Psoas muscle (tissue), 8 donors: Measurements from ENCODE around the gene C3orf20. TPM values are rescaled to one million over a fixed set of nuclear protein-coding genes. Genes with fewer than 3 reads are reported as not detected.
A peak's percentile ranks its signal among the peaks of the same experiment; 100 is the strongest.

Source experiments
- ATAC-seq, 4 donors: fragments of 200-7000 bp; cut with Tn5 transposase; one replicate each; pipeline ENCODE4 v1.9.1; 2020; ENCODE audit warnings: moderate library complexity in 3 of 4, mild to moderate bottlenecking in 2 of 4
- DNase-seq, 2 donors: peaks; one replicate each; pipeline ENCODE4 v3.0.0-alpha.2; 2020
- H3K27ac ChIP-seq: fragments of 200-600 bp; one replicate; pipeline ENCODE4 v1.8.0; 2022
- H3K27me3 ChIP-seq, 3 donors: fragments of 200-600 bp in 1 of 3; one replicate each; pipeline versions ENCODE4 v1.6.1 to v1.8.0; 2013 to 2022; ENCODE audit warnings: low read length in 2 of 3, mild to moderate bottlenecking in 2 of 3, moderate library complexity in 1 of 3; ENCODE audit not compliant: insufficient read depth in 3 of 3
- H3K36me3 ChIP-seq, 2 donors: fragments of 200-600 bp in 1 of 2; one replicate each; pipeline versions ENCODE4 v1.6.1 to v1.8.0; 2013 to 2022; ENCODE audit warnings: low read depth in 1 of 2, mild to moderate bottlenecking in 1 of 2, moderate library complexity in 1 of 2; ENCODE audit not compliant: insufficient read depth in 1 of 2
- H3K4me1 ChIP-seq: fragments of 200-600 bp; one replicate; pipeline ENCODE4 v1.8.0; 2022
- H3K4me3 ChIP-seq: fragments of 200-600 bp; one replicate; pipeline ENCODE4 v1.8.0; 2022; ENCODE audit warnings: mild to moderate bottlenecking
- H3K9me3 ChIP-seq: fragments of 200-600 bp; one replicate; pipeline ENCODE4 v1.8.0; 2022
- WGBS, 3 donors: extraction: QIAGEN DNeasy Blood & Tissue Kit; methylation state at CpG; one replicate each; pipeline versions ENCODE4 v1.1.6 to v1.1.7; 2013; 5-methylcytosine and 5-hydroxymethylcytosine counted together
- intact Hi-C, 2 donors: fragments of 100-400 bp; cut with DNase I; formaldehyde crosslinking; loops; one replicate each; pipeline versions ENCODE4 v1.11.0 to v1.14.2; 2022
- polyA plus RNA-seq, 3 donors: library from polyadenylated mRNA; stranded (reverse); fragments of 200-250 nt; gene quantifications; one replicate each; pipeline ENCODE4 v1.2.3, GENCODE V29; 2013
- total RNA-seq, 4 donors: library from RNA; stranded (reverse); fragmentation: NEBNext Ultra II Directional in 2 of 4; extraction: Animal tissue kit (Norgen Biotek cat#: 25700) in 2 of 4; gene quantifications; one replicate each; pipeline versions ENCODE4 v1.2.1 to v1.2.4, GENCODE V29; 2021 to 2023
- TF ChIP-seq, protein P1 (sequence below): fragments of 200-600 bp; IDR thresholded peaks from one replicate; pipeline ENCODE4 v1.8.0; 2022; ENCODE audit warnings: antibody characterized with exemption
- donor health status: healthy with polysubstance abuse.
- donor health status: DM: no; HTN: no; CAD: no; lungs with moderate emphysema.
- donor health status: Bipolar disorder and iron deficiency.
- donor health status: healthy.
- donor health status: DM: yes; HTN: yes; CAD: no.
- donor health status: DM: no; HTN: no; CAD: no.
- donor health status: DM: no; HTN: no; CAD: no.
- donor health status: DM: yes; HTN: yes; CAD: no.

The C3orf20 gene
- total and polyA plus RNA-seq, 7 donors, result 0.01 to 0.38 (median 0.09) TPM; not detected in 2

DNA sequence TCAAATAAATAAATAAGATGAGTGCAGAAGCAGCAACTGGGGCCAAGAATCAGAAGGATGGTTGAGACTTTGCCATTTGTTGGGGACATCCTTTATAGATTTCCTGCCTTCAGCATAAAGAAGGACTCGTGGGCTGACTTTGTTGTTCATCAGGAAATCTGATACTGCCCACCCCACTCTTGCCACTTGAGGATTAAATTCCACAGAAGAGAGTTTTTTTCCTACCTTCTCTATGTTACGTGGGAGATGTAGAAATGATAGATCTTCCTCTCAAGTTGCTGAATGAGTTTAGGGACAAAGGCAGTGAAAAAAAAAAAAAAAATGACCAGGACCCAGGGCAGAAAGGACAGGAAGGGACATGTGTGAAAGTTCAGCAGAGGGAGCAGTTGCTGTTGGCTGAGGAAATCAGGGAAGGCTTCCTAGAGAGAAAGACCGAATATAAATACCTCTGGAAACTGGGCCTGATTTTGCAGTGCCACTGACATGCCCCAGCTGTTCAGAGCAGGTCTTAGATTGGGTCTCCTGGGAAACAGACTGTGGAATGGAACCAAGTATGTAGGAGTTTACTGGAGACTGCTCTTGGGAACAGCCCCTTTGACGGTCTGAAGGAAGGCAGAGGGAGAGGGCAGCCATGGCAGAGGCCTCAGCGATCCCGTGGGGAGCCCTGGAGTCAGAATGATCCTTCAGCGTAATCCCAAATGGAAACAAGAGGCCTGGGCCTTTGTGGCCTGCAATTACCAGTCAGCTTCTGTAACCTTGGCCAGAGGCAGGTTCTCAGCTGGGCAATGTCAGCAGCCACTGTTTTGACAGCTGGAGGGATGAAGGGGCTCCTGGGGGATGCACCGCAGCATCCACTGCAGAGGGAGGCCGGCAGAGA, 50.9 kb downstream of the C3orf20 start:
- WGBS, 3 donors, result 34 to 47% (median 41%) methylated on average over 9 of the region's 9 CpGs
- intact Hi-C loops, result no loop called here
- peak in 3 of 4 donors; percentile 43 to 53 (median 49) for ATAC-seq
- TF ChIP-seq, protein P1, sequence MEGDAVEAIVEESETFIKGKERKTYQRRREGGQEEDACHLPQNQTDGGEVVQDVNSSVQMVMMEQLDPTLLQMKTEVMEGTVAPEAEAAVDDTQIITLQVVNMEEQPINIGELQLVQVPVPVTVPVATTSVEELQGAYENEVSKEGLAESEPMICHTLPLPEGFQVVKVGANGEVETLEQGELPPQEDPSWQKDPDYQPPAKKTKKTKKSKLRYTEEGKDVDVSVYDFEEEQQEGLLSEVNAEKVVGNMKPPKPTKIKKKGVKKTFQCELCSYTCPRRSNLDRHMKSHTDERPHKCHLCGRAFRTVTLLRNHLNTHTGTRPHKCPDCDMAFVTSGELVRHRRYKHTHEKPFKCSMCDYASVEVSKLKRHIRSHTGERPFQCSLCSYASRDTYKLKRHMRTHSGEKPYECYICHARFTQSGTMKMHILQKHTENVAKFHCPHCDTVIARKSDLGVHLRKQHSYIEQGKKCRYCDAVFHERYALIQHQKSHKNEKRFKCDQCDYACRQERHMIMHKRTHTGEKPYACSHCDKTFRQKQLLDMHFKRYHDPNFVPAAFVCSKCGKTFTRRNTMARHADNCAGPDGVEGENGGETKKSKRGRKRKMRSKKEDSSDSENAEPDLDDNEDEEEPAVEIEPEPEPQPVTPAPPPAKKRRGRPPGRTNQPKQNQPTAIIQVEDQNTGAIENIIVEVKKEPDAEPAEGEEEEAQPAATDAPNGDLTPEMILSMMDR, result no peak
- H3K27me3 ChIP-seq, result no peaks in the 10 kb centered on the region
- no peak overlapping the region for H3K4me3 ChIP-seq
- H3K36me3 ChIP-seq, result no peaks in the 10 kb centered on the region
- H3K4me1 ChIP-seq, result peaks cover 16% of the 10 kb centered on the region
- peak; percentile 18 to 58 for DNase-seq
- no peaks in the 10 kb centered on the region for H3K9me3 ChIP-seq
- no peak overlapping the region for H3K27ac ChIP-seq

DNA sequence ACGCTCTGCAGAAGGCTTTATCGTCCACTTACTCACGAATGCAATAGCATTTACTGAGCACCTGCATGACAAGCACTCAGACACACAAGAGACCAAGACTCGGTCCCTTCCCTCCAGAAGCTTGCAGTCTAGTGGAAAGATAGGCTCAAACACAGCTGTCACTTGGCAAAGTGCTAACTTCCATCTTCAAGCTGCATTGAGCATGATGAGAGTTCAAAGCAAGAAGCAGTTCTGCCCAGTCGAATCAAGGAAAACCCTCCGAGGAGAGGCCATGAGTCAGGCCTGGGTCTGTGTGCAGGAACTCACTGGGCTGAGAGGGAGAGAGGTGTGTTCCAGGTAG, 51.5 kb downstream of the C3orf20 start:
- 49 to 70% (median 55%) methylated on average over 6 of the region's 6 CpGs for whole genome bisulfite sequencing, 3 donors
- no peak for DNase-seq
- ATAC-seq, result no peak
- Histone ChIP-seq H3K4me3 (no peak overlapping the region), H3K4me1 (peaks cover 16% of the 10 kb centered on the region), H3K27ac (no peak overlapping the region), H3K9me3 (no peaks in the 10 kb centered on the region), H3K36me3 (no peaks in the 10 kb centered on the region), H3K27me3 (no peaks in the 10 kb centered on the region)
- TF ChIP-seq, protein P1, result no peak
- intact Hi-C loops, result no loop called here

DNA sequence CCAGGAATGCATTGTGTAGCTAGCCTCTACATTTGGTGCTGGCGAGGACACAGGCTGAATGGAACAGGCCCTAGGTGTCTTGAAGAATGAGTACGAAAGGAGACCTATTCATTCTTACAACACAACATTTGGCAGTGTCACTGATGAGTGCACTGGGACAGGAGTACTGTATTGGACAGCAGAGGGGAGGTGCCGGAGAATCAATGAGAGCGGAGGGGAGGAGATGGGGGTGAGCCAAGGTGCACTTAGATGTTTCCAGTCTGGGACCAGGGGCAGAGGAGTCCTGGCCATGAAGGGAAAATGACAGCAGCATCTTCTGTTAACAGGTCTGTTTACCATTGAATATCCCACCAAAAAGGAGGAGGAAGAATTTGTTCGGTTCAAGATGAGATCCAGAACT, 53.2 kb downstream of the C3orf20 start:
- no peaks in the 10 kb centered on the region for H3K27me3 ChIP-seq
- no peak overlapping the region for H3K4me3 ChIP-seq
- H3K27ac ChIP-seq, result no peak overlapping the region
- 96 to 99% (median 96%) methylated on average over 5 of the region's 5 CpGs for WGBS, 3 donors
- H3K9me3 ChIP-seq, result no peaks in the 10 kb centered on the region
- TF ChIP-seq, protein P1, result no peak
- H3K36me3 ChIP-seq, result no peaks in the 10 kb centered on the region
- H3K4me1 ChIP-seq, result peaks cover 16% of the 10 kb centered on the region
- intact Hi-C loops, result no loop called here
- ATAC-seq (no peak), DNase-seq (no peak)

DNA sequence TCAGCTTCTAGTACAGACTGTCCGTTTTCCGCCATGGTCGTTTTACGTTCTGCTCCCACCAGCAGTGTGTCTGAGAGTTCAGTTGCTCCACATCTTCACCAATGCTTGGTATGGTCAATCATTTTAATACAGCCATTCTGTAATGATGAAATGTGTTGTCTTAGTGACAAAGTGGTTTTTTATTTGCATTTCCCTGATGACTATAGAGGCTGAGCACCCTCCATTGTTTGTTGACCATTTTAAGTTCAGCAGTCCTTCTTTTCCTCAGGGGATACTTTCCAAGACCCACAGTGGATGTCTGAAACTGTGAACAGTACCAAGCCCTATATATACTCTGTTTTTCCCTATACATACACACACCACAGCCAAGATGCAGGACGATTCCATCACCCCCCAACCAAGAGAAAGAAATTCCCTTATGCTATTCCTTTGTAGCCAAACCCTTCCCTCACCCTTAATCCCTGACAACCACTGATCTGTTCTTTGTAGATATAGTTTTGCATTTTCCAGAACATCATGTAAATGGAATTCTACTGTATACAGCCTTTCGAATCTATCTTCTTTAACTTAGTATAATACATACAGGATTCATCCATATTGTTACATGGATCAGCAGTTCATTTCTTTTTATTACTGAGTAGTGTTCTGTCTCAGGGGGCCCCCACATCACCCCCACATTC, 55.9 kb downstream of the C3orf20 start:
- H3K27me3 ChIP-seq, result no peaks in the 10 kb centered on the region
- no peaks in the 10 kb centered on the region for H3K9me3 ChIP-seq
- intact Hi-C loops, result no loop called here
- TF ChIP-seq, protein P1, result no peak
- ATAC-seq (no peak), DNase-seq (no peak)
- H3K4me1 ChIP-seq, result no peaks in the 10 kb centered on the region
- no peaks in the 10 kb centered on the region for H3K36me3 ChIP-seq
- WGBS, 3 donors, result 86 to 88% (median 87%) methylated on average over 6 of the region's 6 CpGs
- H3K4me3 ChIP-seq, result no peak overlapping the region
- H3K27ac ChIP-seq, result no peak overlapping the region
